ENCODE results near the gene TMEM61.

Gene TMEM61

DNA sequence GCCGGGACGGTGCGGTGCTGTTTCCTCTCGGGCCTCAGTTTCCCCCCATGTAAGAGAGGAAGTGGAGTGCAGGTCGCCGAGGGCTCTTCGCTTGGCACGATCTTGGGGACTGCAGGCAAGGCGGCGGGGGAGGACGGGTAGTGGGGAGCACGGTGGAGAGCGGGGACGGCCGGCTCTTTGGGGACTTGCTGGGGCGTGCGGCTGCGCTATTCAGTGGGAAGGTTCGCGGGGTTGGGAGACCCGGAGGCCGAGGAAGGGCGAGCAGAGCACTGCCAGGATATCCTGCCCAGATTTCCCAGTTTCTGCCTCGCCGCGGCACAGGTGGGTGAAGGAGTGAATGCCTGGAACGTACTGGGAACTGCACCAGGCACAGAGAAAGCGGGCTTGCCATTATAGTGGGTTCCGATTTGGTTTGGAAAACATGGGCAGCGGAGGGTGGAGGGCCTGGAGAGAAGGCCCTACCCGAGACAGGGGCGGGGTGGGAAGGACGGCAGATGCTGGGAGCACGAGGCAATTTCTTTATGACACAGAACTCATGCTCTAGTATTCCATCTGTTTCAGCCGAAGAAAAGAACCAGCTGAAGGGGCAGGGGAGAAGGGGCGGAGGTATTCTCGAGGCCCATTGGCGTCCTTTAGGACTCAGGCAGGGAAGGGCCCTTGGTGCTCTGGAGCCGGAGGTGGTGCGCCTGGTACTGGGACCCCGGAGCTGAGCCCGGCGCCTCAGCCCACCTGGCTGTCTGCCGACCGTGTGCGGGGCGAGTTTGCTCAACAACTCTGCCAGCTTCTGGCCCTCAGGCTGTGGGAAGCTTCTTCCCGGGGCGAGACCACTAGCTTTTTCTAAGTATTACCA lies 59.9 kb downstream of the TMEM61 start:
- DNase-seq: no peak

DNA sequence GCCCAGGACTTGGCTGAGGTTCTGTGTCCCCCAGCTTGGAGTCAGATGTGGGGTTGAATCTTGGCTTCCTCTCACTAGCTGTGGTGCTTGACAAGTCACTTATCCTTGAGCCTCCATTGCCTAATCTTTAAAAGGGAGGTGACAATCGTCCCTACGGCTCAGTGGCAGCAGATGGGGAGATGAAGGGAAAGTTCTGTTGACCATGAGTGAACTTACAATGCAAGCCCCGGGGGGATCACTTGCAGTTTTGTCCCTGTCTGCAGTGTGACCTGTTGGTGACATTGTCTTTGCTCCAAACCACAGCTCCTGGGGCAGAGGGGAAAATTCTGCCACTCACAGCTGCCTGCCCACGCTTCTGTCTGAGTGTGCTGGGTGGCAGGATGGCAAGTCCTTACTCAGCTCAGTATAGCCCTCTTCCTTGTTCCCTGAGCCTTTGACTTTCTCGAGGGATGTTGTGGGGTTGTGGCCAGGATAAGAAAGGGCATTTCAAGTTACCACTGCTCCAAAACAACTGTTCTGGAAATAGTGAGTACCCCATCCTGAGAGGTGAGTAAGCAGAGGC lies 60.6 kb downstream of the TMEM61 start:
- DNase-seq: no peak

DNA sequence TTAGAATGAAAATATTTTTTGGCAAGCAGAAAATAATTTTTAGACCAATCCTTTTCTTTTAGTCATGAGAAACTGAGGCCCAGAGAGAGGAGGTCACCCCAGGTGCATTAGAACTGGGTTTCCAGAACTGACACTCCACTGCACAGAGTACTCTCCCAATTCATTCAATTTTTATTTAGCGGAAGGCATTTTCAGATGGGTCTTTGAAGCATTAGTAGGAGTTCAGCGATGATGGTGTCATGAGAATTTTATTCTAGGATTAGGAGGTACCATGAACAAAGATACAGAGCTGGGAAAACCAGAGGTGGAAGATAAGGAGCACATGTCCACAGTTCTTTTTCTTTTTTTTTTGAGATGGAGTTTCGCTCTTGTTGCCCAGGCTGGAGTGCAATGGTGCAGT lies 61.2 kb downstream of the TMEM61 start:
- no peak for DNase-seq
